Activated naive CD4-positive, alpha-beta T cell treated with anti-CD3 and anti-CD28 coated beads for 36 hours (primary cell): Measurements from ENCODE around the gene TRIP11. TPM values are rescaled to one million over a fixed set of nuclear protein-coding genes. Genes with fewer than 3 reads are reported as not detected.
A peak's percentile ranks its signal among the peaks of the same experiment; 100 is the strongest.

Experiments
- CTCF ChIA-PET: fragments of 350-600 bp; sonication (Branson Sonifier 250); formaldehyde crosslinking; loops from one replicate; lab custom pipeline; 2021; ENCODE audit warnings: antibody characterized with exemption; lab: Charles Lee
- DNase-seq: peaks from one replicate; pipeline ENCODE4 v3.0.0-alpha.2; 2020
- H3K27ac Mint-ChIP-seq: one replicate; pipeline ENCODE4 v1.8.0; 2021; ENCODE audit warnings: mild to moderate bottlenecking, mixed read lengths
- H3K27me3 Mint-ChIP-seq: one replicate; pipeline ENCODE4 v1.8.0; 2021; ENCODE audit warnings: low read depth, mixed read lengths
- H3K36me3 Mint-ChIP-seq: one replicate; pipeline ENCODE4 v1.8.0; 2021; ENCODE audit warnings: low read depth, mixed read lengths
- H3K4me1 Mint-ChIP-seq: one replicate; pipeline ENCODE4 v1.8.0; 2021; ENCODE audit warnings: low read depth, mixed read lengths
- H3K4me3 Mint-ChIP-seq: one replicate; pipeline ENCODE4 v1.8.0; 2021; ENCODE audit warnings: mild to moderate bottlenecking, moderate library complexity, mixed read lengths
- H3K9me3 Mint-ChIP-seq: one replicate; pipeline ENCODE4 v1.8.0; 2021; ENCODE audit warnings: mixed read lengths
- intact Hi-C: fragments of 100-400 bp; cut with micrococcal nuclease; formaldehyde crosslinking; loops from one replicate; pipeline ENCODE4 v1.15.1; 2023
- total RNA-seq, 2 experiments: library from RNA; stranded (reverse); gene quantifications; one replicate each; pipeline ENCODE4 v1.2.3, GENCODE V29; 2021

TRIP11 gene
- total RNA-seq, 2 experiments from 2014 or later, result 22.7 to 26.1 TPM

GRCh38 chr14:91946622-91947474, 93.0 kb downstream of the TRIP11 start:
- Mint-ChIP-seq H3K4me1 (peaks cover 11% of the 10 kb centered on the region), H3K4me3 (peak overlapping the region; percentile 79), H3K27ac (no peak overlapping the region), H3K27me3 (peaks cover 33% of the 10 kb centered on the region), H3K36me3 (no peaks in the 10 kb centered on the region), H3K9me3 (no peaks in the 10 kb centered on the region)
- intact Hi-C loops, result no loop called here
- DNase-seq, result peak; percentile 7
- CTCF ChIA-PET, result interaction anchor here (0.5 to 1.5 kb wide), 5 partner anchors 21 to 441 kb away, joined by 3 to 7 read pairs (median 3); no protein-coding TSS in a partner anchor

DNA sequence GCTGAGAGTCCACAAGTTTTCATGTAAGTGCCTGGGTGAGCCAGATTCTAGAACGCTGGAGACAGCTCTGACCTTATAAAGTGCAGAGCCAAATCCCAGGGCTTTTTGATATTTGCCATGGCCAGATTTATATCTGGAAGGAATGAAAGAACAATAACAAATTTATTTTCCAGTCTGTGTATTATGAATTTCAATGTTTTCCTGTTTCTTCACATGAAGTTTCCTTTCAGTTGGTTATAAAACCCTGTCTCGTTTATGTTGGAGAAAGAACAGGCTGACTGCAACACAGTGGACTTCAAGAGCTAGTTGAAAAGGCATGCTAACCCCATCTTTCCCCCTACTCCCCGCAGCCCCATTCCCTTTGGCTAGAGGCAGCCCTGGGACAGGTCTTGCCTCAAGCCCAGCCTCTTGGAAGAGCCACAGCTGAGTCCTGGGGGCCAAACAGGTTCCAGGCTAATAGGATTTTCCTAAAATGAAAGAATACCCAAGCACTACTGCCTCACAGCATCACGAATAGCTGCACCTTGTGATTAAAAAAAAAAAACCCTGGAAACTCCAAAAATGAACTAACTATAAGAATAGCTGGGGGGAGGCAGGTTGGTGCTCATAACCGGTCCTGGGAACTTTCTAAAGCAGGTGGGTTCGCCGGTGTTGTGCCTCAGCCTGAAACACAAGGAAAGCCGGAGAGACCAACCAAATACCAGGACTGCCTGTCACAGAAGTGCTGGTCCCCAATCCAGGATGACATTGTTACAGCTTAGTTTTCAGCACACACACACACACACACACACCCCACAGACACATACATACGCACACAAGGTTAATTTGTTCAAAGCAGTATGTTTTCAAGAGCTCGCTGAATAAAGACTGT, 93.9 kb downstream of the TRIP11 start:
- Mint-ChIP-seq H3K36me3 (no peaks in the 10 kb centered on the region), H3K27me3 (peaks cover 33% of the 10 kb centered on the region), H3K4me1 (peaks cover 11% of the 10 kb centered on the region), H3K27ac (no peak overlapping the region), H3K4me3 (no peak overlapping the region), H3K9me3 (no peaks in the 10 kb centered on the region)
- intact Hi-C loops, result no loop called here
- CTCF ChIA-PET, result interaction anchor here (0.6 to 1.5 kb wide), 5 partner anchors 20 to 404 kb away, joined by 3 to 7 read pairs (median 3); no protein-coding TSS in a partner anchor
- no peak for DNase-seq

DNA sequence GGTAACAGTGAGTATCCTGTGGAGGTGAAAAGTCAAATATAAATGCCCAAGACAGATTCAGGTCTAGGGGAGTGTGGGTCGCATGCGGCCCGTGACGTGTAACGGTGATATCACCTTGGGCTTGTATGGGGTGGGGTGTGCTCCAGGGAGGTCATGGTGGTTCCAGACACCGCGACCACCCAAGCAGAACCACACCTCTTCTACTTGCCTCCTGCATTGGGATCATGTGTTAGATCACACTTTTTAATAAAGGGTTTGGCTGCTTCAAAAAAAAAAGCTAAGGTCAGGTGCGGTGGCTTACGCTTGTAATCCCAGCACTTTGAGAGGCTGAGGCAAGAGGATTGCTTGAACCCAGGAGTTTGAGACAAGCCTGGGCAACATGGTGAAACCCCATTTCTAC, 96.9 kb downstream of the TRIP11 start:
- Mint-ChIP-seq H3K27me3 (peaks cover 30% of the 10 kb centered on the region), H3K4me1 (peaks cover 11% of the 10 kb centered on the region), H3K9me3 (no peaks in the 10 kb centered on the region), H3K4me3 (no peak overlapping the region), H3K27ac (no peak overlapping the region), H3K36me3 (no peaks in the 10 kb centered on the region)
- CTCF ChIA-PET, result interaction anchor here (0.7 to 1.2 kb wide), 2 partner anchors 54 to 72 kb away, joined by 3 to 4 read pairs; no protein-coding TSS in a partner anchor
- DNase-seq, result no peak
- intact Hi-C loops, result no loop called here

DNA sequence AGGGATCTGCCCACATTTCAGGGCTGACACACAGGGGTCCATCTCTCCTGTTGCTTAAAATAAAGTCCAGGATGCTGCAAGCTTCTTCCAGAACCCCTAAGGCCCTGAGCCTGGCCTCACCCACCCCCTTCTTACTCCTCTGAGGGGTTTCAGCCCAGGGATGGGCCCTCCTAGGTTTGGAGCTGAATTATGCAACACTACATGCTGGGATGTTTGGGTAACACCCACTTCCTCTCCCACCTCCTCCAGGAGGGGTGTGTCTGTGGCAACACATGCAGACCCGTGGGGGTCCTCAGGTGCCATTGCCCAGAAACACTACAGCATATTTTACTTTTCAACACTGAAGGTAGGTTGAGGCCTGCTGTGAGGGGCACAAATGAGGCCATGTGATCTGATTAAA, 97.7 kb downstream of the TRIP11 start:
- H3K4me3 Mint-ChIP-seq, result no peak overlapping the region
- no peak for DNase-seq
- peaks cover 11% of the 10 kb centered on the region for H3K4me1 Mint-ChIP-seq
- CTCF ChIA-PET, result interaction anchor here (0.6 kb wide), 1 partner anchor 536 kb away, joined by 3 read pairs; no protein-coding TSS in a partner anchor
- no peaks in the 10 kb centered on the region for H3K9me3 Mint-ChIP-seq
- H3K27me3 Mint-ChIP-seq, result peaks cover 30% of the 10 kb centered on the region
- intact Hi-C loops, result no loop called here
- H3K36me3 Mint-ChIP-seq, result no peaks in the 10 kb centered on the region
- H3K27ac Mint-ChIP-seq, result no peak overlapping the region

- Mint-ChIP-seq H3K4me3 (no peak overlapping the region), H3K27me3 (peaks cover 14% of the 10 kb centered on the region), H3K36me3 (no peaks in the 10 kb centered on the region), H3K9me3 (no peaks in the 10 kb centered on the region), H3K27ac (no peak overlapping the region), H3K4me1 (peaks cover 6% of the 10 kb centered on the region)
- CTCF ChIA-PET, result no interaction called here
- DNase-seq, result no peak
- intact Hi-C loops, result no loop called here
Measured at GRCh38 chr14:91940209-91940608, 99.7 kb downstream of the TRIP11 start.

DNA sequence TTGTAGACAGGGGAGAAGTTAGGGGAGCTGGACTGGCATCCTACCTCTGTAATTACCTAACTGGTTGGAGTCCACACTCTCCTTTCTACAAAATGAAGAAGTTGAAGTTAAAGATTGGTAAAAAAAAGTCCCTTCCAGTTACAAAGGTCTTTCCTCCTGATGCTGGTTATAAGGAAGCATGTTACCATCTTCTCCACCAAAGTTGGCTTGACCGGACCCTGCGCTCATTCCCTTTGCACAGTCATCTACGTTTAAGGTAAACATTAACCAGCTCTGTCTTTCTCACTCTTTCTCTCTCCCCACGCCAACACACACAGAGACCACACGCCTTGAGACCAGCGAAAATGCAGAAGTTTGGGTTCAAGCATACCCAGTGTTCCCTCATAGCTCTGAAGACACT, 104.3 kb downstream of the TRIP11 start:
- no peak overlapping the region for H3K4me3 Mint-ChIP-seq
- no peak for DNase-seq
- H3K36me3 Mint-ChIP-seq, result no peaks in the 10 kb centered on the region
- H3K27me3 Mint-ChIP-seq, result no peaks in the 10 kb centered on the region
- intact Hi-C loops, result no loop called here
- no peak overlapping the region for H3K27ac Mint-ChIP-seq
- H3K4me1 Mint-ChIP-seq, result no peaks in the 10 kb centered on the region
- no peaks in the 10 kb centered on the region for H3K9me3 Mint-ChIP-seq
- CTCF ChIA-PET, result no interaction called here

GRCh38 chr14:91934554-91935285, 105.1 kb downstream of the TRIP11 start:
- intact Hi-C loops, result no loop called here
- Mint-ChIP-seq H3K27ac (no peak overlapping the region), H3K4me1 (no peaks in the 10 kb centered on the region), H3K36me3 (no peaks in the 10 kb centered on the region), H3K9me3 (no peaks in the 10 kb centered on the region), H3K4me3 (no peak overlapping the region), H3K27me3 (no peaks in the 10 kb centered on the region)
- CTCF ChIA-PET, result interaction anchor here (0.6 kb wide), 1 partner anchor 22 kb away, joined by 5 read pairs; no protein-coding TSS in a partner anchor
- DNase-seq, result no peak

- Mint-ChIP-seq H3K4me3 (no peak overlapping the region), H3K9me3 (no peaks in the 10 kb centered on the region), H3K27ac (no peak overlapping the region), H3K36me3 (no peaks in the 10 kb centered on the region), H3K27me3 (no peaks in the 10 kb centered on the region), H3K4me1 (no peaks in the 10 kb centered on the region)
- CTCF ChIA-PET, result interaction anchor here (0.6 kb wide), 1 partner anchor 86 kb away, joined by 3 read pairs; no protein-coding TSS in a partner anchor
- DNase-seq, result no peak
- intact Hi-C loops, result no loop called here
Measured at GRCh38 chr14:91931478-91932088, 108.3 kb downstream of the TRIP11 start.

GRCh38 chr14:91929700-91930099, 110.2 kb downstream of the TRIP11 start:
- no peaks in the 10 kb centered on the region for H3K9me3 Mint-ChIP-seq
- H3K4me1 Mint-ChIP-seq, result no peaks in the 10 kb centered on the region
- no peak overlapping the region for H3K4me3 Mint-ChIP-seq
- DNase-seq, result no peak
- intact Hi-C loops, result no loop called here
- no peak overlapping the region for H3K27ac Mint-ChIP-seq
- no peaks in the 10 kb centered on the region for H3K36me3 Mint-ChIP-seq
- H3K27me3 Mint-ChIP-seq, result no peaks in the 10 kb centered on the region
- CTCF ChIA-PET, result interaction anchor here (0.7 kb wide), 1 partner anchor 673 kb away, joined by 3 read pairs; no protein-coding TSS in a partner anchor

DNA sequence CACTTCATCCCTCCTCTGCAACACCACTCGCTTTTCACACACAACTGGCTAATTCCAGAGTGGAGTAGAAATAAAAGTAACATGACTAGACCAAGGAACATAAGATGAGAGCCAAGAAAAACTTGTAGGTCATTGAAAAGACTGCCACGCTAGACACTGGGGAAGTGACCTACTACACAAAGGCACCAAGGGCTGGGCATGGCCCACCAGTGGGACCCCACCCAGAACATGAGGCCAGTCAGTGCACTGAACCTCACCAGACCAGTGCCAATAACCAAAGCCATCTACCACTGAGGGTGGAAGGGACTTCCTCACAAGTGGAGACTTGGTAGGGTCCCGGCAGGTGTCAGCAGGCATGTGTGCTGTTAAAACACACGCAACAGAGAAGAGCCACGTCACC, 112.1 kb downstream of the TRIP11 start:
- no peak for DNase-seq
- H3K9me3 Mint-ChIP-seq, result no peaks in the 10 kb centered on the region
- intact Hi-C loops, result no loop called here
- H3K4me1 Mint-ChIP-seq, result no peaks in the 10 kb centered on the region
- no peaks in the 10 kb centered on the region for H3K36me3 Mint-ChIP-seq
- no peaks in the 10 kb centered on the region for H3K27me3 Mint-ChIP-seq
- no peak overlapping the region for H3K27ac Mint-ChIP-seq
- CTCF ChIA-PET, result interaction anchor here (1.0 kb wide), 1 partner anchor 278 kb away, joined by 3 read pairs; no protein-coding TSS in a partner anchor
- no peak overlapping the region for H3K4me3 Mint-ChIP-seq

DNA sequence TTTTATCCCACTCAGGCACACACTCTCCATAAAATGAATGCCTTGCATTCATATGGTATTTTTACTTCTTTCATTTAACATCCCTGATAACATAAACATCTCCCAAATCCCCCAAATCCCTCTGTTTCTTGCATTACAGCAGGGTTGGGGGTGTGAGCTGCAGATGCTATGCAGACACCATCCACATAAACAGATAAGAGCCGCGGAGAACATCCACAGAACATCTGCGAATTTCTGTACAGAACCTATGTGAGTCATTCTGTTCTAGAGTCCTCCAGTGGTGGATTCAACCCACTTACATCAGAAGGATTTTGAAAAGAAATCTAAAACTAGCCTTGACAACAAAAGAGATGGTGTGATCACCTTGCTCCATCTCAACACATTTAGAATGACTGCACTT, 112.7 kb downstream of the TRIP11 start:
- no peaks in the 10 kb centered on the region for H3K27me3 Mint-ChIP-seq
- DNase-seq, result no peak
- H3K27ac Mint-ChIP-seq, result no peak overlapping the region
- intact Hi-C loops, result no loop called here
- H3K4me3 Mint-ChIP-seq, result no peak overlapping the region
- no peaks in the 10 kb centered on the region for H3K36me3 Mint-ChIP-seq
- no peaks in the 10 kb centered on the region for H3K4me1 Mint-ChIP-seq
- CTCF ChIA-PET, result no interaction called here
- H3K9me3 Mint-ChIP-seq, result no peaks in the 10 kb centered on the region
